Neural cell (in vitro differentiated cells): Measurements from ENCODE around the gene ILF2. TPM values are rescaled to one million over a fixed set of nuclear protein-coding genes. Genes with fewer than 3 reads are reported as not detected.

Experiments used
- H2AFZ ChIP-seq: fragments of 200-600, 300-800 bp; sonication (generic), shearing (Covaris generic); 2 replicates; pipeline ENCODE4 v1.6.0; 2014; ENCODE audit warnings: low read depth, mild to moderate bottlenecking, antibody characterized with exemption, low read length, moderate library complexity
- H3F3A ChIP-seq: fragments of 200-600 bp; shearing (Covaris generic); 2 replicates; pipeline ENCODE4 v1.6.1; 2016; ENCODE audit warnings: mild to moderate bottlenecking, moderate library complexity, mixed read lengths, antibody characterized with exemption, low read length; ENCODE audit not compliant: insufficient read depth, poor library complexity, severe bottlenecking
- H3K27ac ChIP-seq: fragments of 200-600, 300-800 bp; sonication (generic), shearing (Covaris generic); 2 replicates; pipeline ENCODE4 v1.5.1; 2014; ENCODE audit warnings: mild to moderate bottlenecking, low read length, moderate library complexity
- H3K27me3 ChIP-seq: fragments of 300-800, 200-600 bp; sonication (generic), shearing (Covaris generic); 2 replicates; pipeline ENCODE4 v1.6.0; 2014; ENCODE audit warnings: mild to moderate bottlenecking, low read depth, low read length, moderate library complexity; ENCODE audit not compliant: insufficient read depth
- H3K36me3 ChIP-seq: fragments of 300-800, 200-600 bp; sonication (generic), shearing (Covaris generic); 2 replicates; pipeline ENCODE4 v1.5.1; 2014; ENCODE audit warnings: mild to moderate bottlenecking, antibody characterized with exemption, low read length, moderate library complexity; ENCODE audit not compliant: insufficient read depth
- H3K4me2 ChIP-seq: fragments of 300-800, 200-600 bp; sonication (generic), shearing (Covaris generic); 2 replicates; pipeline ENCODE4 v1.6.0; 2014; ENCODE audit warnings: mild to moderate bottlenecking, low read length
- H3K4me3 ChIP-seq: fragments of 300-800, 200-600 bp; sonication (generic), shearing (Covaris generic); 2 replicates; pipeline ENCODE4 v1.5.1; 2014; ENCODE audit warnings: mild to moderate bottlenecking, low read length, moderate library complexity
- H3K79me2 ChIP-seq: fragments of 200-600 bp; shearing (Covaris generic); replicated peaks from 2 replicates; pipeline ENCODE4 v1.6.0; 2014; ENCODE audit warnings: mild to moderate bottlenecking, low read length, moderate library complexity; ENCODE audit not compliant: insufficient read depth
- H3K9ac ChIP-seq: fragments of 300-800, 200-600 bp; sonication (generic), shearing (Covaris generic); 2 replicates; pipeline ENCODE4 v1.6.1; 2016; ENCODE audit warnings: mild to moderate bottlenecking, low read length, mixed read lengths
- H3K9me2 ChIP-seq: fragments of 200-600 bp; shearing (Covaris generic); 2 replicates; pipeline ENCODE4 v1.6.1; 2016; ENCODE audit warnings: mild to moderate bottlenecking, low read length, mixed read lengths; ENCODE audit not compliant: insufficient read depth
- H3K9me3 ChIP-seq: fragments of 200-600, 300-800 bp; sonication (generic), shearing (Covaris generic); 2 replicates; pipeline ENCODE4 v1.6.1; 2016; ENCODE audit warnings: mild to moderate bottlenecking, mixed run types, low read length, moderate library complexity, mixed read lengths
- H4K20me1 ChIP-seq: fragments of 200-600 bp; shearing (Covaris generic); 2 replicates; pipeline ENCODE4 v1.6.1; 2016; ENCODE audit warnings: mild to moderate bottlenecking, mixed run types; ENCODE audit not compliant: insufficient read depth
- EP300 ChIP-seq: fragments of 450-650 bp; conservative IDR thresholded peaks from 2 replicates; pipeline ENCODE4 v1.6.1; 2014; ENCODE audit warnings: antibody characterized with exemption, mild to moderate bottlenecking, moderate library complexity; ENCODE audit not compliant: poor library complexity, severe bottlenecking
- EZH2 ChIP-seq: fragments of 200-600, 300-800 bp; shearing (Covaris generic), sonication (generic); IDR thresholded peaks from 2 replicates; pipeline ENCODE4 v1.6.1; 2014; ENCODE audit warnings: antibody characterized with exemption, low read length, borderline replicate concordance, mild to moderate bottlenecking; ENCODE audit not compliant: insufficient read depth, poor library complexity, severe bottlenecking
- MXI1 ChIP-seq: fragments of 450-650 bp; conservative IDR thresholded peaks from 2 replicates; pipeline ENCODE4 v1.6.1; 2014; ENCODE audit warnings: antibody characterized with exemption, mild to moderate bottlenecking; ENCODE audit not compliant: poor library complexity, severe bottlenecking
- POLR2AphosphoS5 ChIP-seq: IDR thresholded peaks from 2 replicates; pipeline ENCODE4 v1.6.1; 2012
- RAD21 ChIP-seq: fragments of 450-650 bp; conservative IDR thresholded peaks from 2 replicates; pipeline ENCODE4 v1.6.1; 2014; ENCODE audit warnings: antibody characterized with exemption, mild to moderate bottlenecking, moderate library complexity
- REST ChIP-seq: IDR thresholded peaks from 2 replicates; pipeline ENCODE4 v1.6.1; 2012; ENCODE audit warnings: borderline replicate concordance
- SMC3 ChIP-seq: fragments of 450-650 bp; conservative IDR thresholded peaks from 2 replicates; pipeline ENCODE4 v1.6.1; 2014; ENCODE audit warnings: antibody characterized with exemption, mild to moderate bottlenecking, moderate library complexity; ENCODE audit not compliant: poor library complexity
- TAF1 ChIP-seq: IDR thresholded peaks from 2 replicates; pipeline ENCODE4 v1.6.1; 2012; ENCODE audit warnings: low read depth
- polyA plus RNA-seq: library from polyadenylated mRNA; depleted of rRNA; stranded (reverse); fragments of >200 nt; gene quantifications from 2 replicates; pipeline ENCODE4 v1.2.3, GENCODE V29; 2014
- TF ChIP-seq, protein P1 (sequence below): fragments of 450-650 bp; IDR thresholded peaks from 2 replicates; pipeline ENCODE4 v1.5.1; 2014; ENCODE audit warnings: antibody characterized with exemption, mild to moderate bottlenecking, moderate library complexity; ENCODE audit not compliant: poor library complexity, severe bottlenecking

ILF2 gene
- polyA plus RNA-seq, 1 donor from 2014 or later: 410 TPM

DNA sequence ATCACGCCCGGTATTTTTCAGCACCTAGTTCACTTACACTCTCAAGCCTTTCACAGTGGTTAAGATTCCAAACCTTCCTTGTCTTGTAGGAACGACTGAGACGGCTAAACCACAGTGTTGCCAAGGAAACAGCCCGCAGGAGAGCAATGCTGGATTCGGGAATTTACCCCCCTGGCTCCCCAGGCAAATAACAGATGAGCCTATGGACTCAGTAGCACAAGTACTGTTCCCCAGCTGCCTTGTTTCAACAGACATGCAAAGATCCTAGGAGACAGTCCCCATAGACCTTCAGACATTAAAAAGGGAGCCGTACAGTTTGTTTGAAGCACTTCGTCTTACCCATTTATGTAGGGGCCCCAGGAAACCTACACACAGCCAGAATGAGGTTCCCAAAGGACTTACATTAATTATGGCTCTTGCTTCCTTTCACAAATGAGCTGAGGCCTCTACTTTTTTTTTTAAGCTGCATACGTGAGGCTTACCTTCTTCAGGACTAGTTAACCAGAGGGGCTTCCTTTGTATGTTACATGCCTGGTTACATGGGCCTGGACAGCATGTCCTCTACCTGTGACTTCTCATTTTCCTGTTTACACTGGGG, 9.6 kb downstream of the ILF2 start:
- no peak overlapping the region for H3K4me3 ChIP-seq
- H3K27ac ChIP-seq: no peak overlapping the region
- peaks cover 3% of the 10 kb centered on the region for H3F3A ChIP-seq
- H3K4me2 ChIP-seq: no peak overlapping the region
- H4K20me1 ChIP-seq: no peaks in the 10 kb centered on the region
- H2AFZ ChIP-seq: no peak overlapping the region
- H3K27me3 ChIP-seq: no peaks in the 10 kb centered on the region
- no peaks in the 10 kb centered on the region for H3K36me3 ChIP-seq
- no peaks in the 10 kb centered on the region for H3K9me3 ChIP-seq
- no peaks in the 10 kb centered on the region for H3K9me2 ChIP-seq
- H3K9ac ChIP-seq: no peak overlapping the region
- peaks cover 15% of the 10 kb centered on the region for H3K79me2 ChIP-seq
- no peak for TF ChIP-seq EP300
- TF ChIP-seq, protein P1, sequence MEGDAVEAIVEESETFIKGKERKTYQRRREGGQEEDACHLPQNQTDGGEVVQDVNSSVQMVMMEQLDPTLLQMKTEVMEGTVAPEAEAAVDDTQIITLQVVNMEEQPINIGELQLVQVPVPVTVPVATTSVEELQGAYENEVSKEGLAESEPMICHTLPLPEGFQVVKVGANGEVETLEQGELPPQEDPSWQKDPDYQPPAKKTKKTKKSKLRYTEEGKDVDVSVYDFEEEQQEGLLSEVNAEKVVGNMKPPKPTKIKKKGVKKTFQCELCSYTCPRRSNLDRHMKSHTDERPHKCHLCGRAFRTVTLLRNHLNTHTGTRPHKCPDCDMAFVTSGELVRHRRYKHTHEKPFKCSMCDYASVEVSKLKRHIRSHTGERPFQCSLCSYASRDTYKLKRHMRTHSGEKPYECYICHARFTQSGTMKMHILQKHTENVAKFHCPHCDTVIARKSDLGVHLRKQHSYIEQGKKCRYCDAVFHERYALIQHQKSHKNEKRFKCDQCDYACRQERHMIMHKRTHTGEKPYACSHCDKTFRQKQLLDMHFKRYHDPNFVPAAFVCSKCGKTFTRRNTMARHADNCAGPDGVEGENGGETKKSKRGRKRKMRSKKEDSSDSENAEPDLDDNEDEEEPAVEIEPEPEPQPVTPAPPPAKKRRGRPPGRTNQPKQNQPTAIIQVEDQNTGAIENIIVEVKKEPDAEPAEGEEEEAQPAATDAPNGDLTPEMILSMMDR: no peak
- TF ChIP-seq MXI1: no peak

- Histone ChIP-seq H3K9me2 (no peaks in the 10 kb centered on the region), H3K9ac (peak overlapping the region; percentile 86), H3K79me2 (peaks cover 15% of the 10 kb centered on the region), H2AFZ (no peak overlapping the region), H3K4me2 (peak overlapping the region; percentile 57), H3K27ac (no peak overlapping the region), H3F3A (peaks cover 3% of the 10 kb centered on the region), H3K9me3 (no peaks in the 10 kb centered on the region), H3K36me3 (no peaks in the 10 kb centered on the region), H3K27me3 (no peaks in the 10 kb centered on the region), H3K4me3 (peak overlapping the region; percentile 79), H4K20me1 (no peaks in the 10 kb centered on the region)
- no peak for TF ChIP-seq REST
- TF ChIP-seq RAD21: no peak
- no peak for TF ChIP-seq MXI1
- TF ChIP-seq TAF1: no peak
- TF ChIP-seq EP300: no peak
- no peak for TF ChIP-seq EZH2
- TF ChIP-seq POLR2AphosphoS5: no peak
These were observed 11.1 kb downstream of the ILF2 start for GRCh38 chr1:153659656-153660055.

DNA sequence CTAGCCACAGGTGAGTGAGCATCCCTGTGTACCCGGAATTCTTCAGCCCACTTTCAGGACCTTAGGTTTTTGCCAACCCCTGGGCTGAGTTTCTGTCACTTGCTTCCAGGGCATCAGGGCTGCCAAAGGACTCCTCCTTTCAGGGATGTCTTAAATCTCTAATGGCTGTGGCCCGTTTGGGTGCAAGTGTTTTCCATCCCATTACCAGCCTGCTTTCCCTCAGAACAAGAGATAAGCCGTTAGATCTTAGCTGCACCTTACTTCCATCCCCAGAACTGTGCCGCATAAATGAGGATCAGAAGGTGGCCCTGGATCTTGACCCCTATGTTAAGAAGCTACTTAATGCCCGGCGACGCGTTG, 11.6 kb downstream of the ILF2 start:
- no peaks in the 10 kb centered on the region for H3K36me3 ChIP-seq
- no peak for TF ChIP-seq SMC3
- TF ChIP-seq RAD21: no peak
- no peak for TF ChIP-seq EP300
- no peak for TF ChIP-seq TAF1
- TF ChIP-seq, protein P1: no peak
- TF ChIP-seq REST: no peak
- TF ChIP-seq EZH2: no peak
- TF ChIP-seq MXI1: no peak
- no peak for TF ChIP-seq POLR2AphosphoS5
- peaks cover 15% of the 10 kb centered on the region for H3K79me2 ChIP-seq
- peak overlapping the region; percentile 57 for H3K4me2 ChIP-seq
- no peaks in the 10 kb centered on the region for H3K9me2 ChIP-seq
- peak overlapping the region; percentile 79 for H3K4me3 ChIP-seq
- peaks cover 3% of the 10 kb centered on the region for H3F3A ChIP-seq
- peak overlapping the region; percentile 86 for H3K9ac ChIP-seq
- H3K27ac ChIP-seq: peak overlapping the region; percentile 76
- no peaks in the 10 kb centered on the region for H4K20me1 ChIP-seq
- no peaks in the 10 kb centered on the region for H3K9me3 ChIP-seq
- H2AFZ ChIP-seq: peak overlapping the region; percentile 51
- no peaks in the 10 kb centered on the region for H3K27me3 ChIP-seq
